ENCODE data around the gene REXO1. TPM values are rescaled to one million over a fixed set of nuclear protein-coding genes. Genes with fewer than 3 reads are reported as not detected.

REXO1 gene
- total and polyA plus RNA-seq, 2 of the 13 experiments (the other 11 are each of a cell fraction or from before 2014, with no cell fraction given) = 5.0 to 11.2 TPM

- TF ChIP-seq KDM5A (IDR thresholded peaks at IDR 0.05; ENCODE audit: borderline replicate concordance, low read length) = no peak
- no peak for TF ChIP-seq FOXO1 (CRISPR knock-in tag; IDR thresholded peaks at IDR 0.05)
- TF ChIP-seq ZNF280D (CRISPR knock-in tag; IDR thresholded peaks at IDR 0.05) = no peak
- TF ChIP-seq ZNF10 (CRISPR knock-in tag; IDR thresholded peaks at IDR 0.05; ENCODE audit: borderline replicate concordance, low read depth) = no peak
- no peak for TF ChIP-seq NFAT5 (CRISPR knock-in tag; IDR thresholded peaks at IDR 0.05)
- no peak for TF ChIP-seq ZNF446 (CRISPR knock-in tag; IDR thresholded peaks at IDR 0.05)
- TF ChIP-seq TRAFD1 (CRISPR knock-in tag; IDR thresholded peaks at IDR 0.05; ENCODE audit: borderline replicate concordance) = no peak
- TF ChIP-seq IKZF4 (CRISPR knock-in tag; IDR thresholded peaks at IDR 0.05; ENCODE audit: borderline replicate concordance, low read depth, not compliant biosample characterization) = no peak
- no peak for TF ChIP-seq ZNF775 (CRISPR knock-in tag; IDR thresholded peaks at IDR 0.05; ENCODE audit: borderline replicate concordance)
- TF ChIP-seq MLX (CRISPR knock-in tag; IDR thresholded peaks at IDR 0.05) = 0 out of 2 replicates have a peak, but pooled peaks have one; percentile 29
- TF ChIP-seq KLF15 (CRISPR knock-in tag; IDR thresholded peaks at IDR 0.05; ENCODE audit: borderline replicate concordance) = no peak; the same call in 1 of the 2 replicates
- no peak for TF ChIP-seq ZNF512B (CRISPR knock-in tag; IDR thresholded peaks at IDR 0.05; ENCODE audit: borderline replicate concordance)
- TF ChIP-seq ZNF207 (IDR thresholded peaks at IDR 0.05; ENCODE audit: borderline replicate concordance) = no peak
- peak; percentile 61 for TF ChIP-seq YY1 (IDR thresholded peaks at IDR 0.05; ENCODE audit: insufficient read depth, insufficient replicate concordance, low read depth, low read length)
Measured at GRCh38 chr19:1864480-1865171, 16.3 kb upstream of the REXO1 start (continued).

Data from HepG2 (cell line).